NCI-H1092 treated with DMSO at 0.1 percent for 48 hours (cell line): ENCODE results near the gene C17orf78.
"Not testable (repeated sequence)": the region's sequence is repeated elsewhere in the genome, so short reads cannot be mapped to it uniquely, and the experiment has no call there.

Experiments used
- DNase-seq: peaks from one replicate; lab custom pipeline; 2025; lab: John Stamatoyannopoulos, UW

The C17orf78 gene

GRCh38 chr17:37438141-37438540 is 62.4 kb downstream of the C17orf78 start:
- no peak for DNase-seq

GRCh38 chr17:37440424-37440823 is 64.6 kb downstream of the C17orf78 start:
- DNase-seq, result no peak

- not testable (repeated sequence) for DNase-seq
Measured at GRCh38 chr17:37441369-37442014, 65.7 kb downstream of the C17orf78 start.
